Left ventricle myocardium inferior (tissue), 1 donor: ENCODE results near the gene HDGFL2. TPM values are rescaled to one million over a fixed set of nuclear protein-coding genes. Genes with fewer than 3 reads are reported as not detected.

Source experiments
- DNase-seq: peaks from one replicate; pipeline ENCODE4 v3.0.0-alpha.2; 2020
- H3K27ac ChIP-seq: fragments of 200-600 bp; replicated peaks from 2 replicates; pipeline ENCODE4 v1.8.0; 2021
- H3K27me3 ChIP-seq: fragments of 200-600 bp; 2 replicates; pipeline ENCODE4 v1.8.0; 2021; ENCODE audit warnings: low read depth
- H3K36me3 ChIP-seq: fragments of 200-600 bp; 2 replicates; pipeline ENCODE4 v1.8.0; 2021
- H3K4me1 ChIP-seq: fragments of 200-600 bp; 2 replicates; pipeline ENCODE4 v1.8.0; 2021
- H3K4me3 ChIP-seq: fragments of 200-600 bp; 2 replicates; pipeline ENCODE4 v1.8.0; 2021; ENCODE audit warnings: mild to moderate bottlenecking, moderate library complexity
- H3K9me3 ChIP-seq: fragments of 200-600 bp; replicated peaks from 2 replicates; pipeline ENCODE4 v1.8.0; 2021
- CTCF ChIP-seq: fragments of 200-600 bp; IDR thresholded peaks from 2 replicates; pipeline ENCODE4 v1.8.0; 2021; ENCODE audit warnings: antibody characterized with exemption, mild to moderate bottlenecking, borderline replicate concordance
- intact Hi-C: fragments of 100-400 bp; cut with micrococcal nuclease; formaldehyde crosslinking; loops from one replicate; pipeline ENCODE4 v1.11.0; 2022
- total RNA-seq: library from RNA; stranded (reverse); fragmentation: NEBNext Ultra II Directional; extraction: Animal tissue kit (Norgen Biotek cat#: 25700); gene quantifications from one replicate; pipeline ENCODE4 v1.2.1, GENCODE V29; 2021
- donor health status: DM: no; HTN: yes; CAD: no; lungs with severe emphysema.

The HDGFL2 gene
- total RNA-seq, 1 donor from 2014 or later, result 22.8 TPM

GRCh38 chr19:4517451-4518057 is 45.5 kb downstream of the HDGFL2 start:
- Histone ChIP-seq H3K27ac (peak overlapping the region; percentile 96), H3K27me3 (peaks cover 28% of the 10 kb centered on the region), H3K4me1 (peaks cover 62% of the 10 kb centered on the region), H3K4me3 (peak overlapping the region; percentile 74), H3K9me3 (no peaks in the 10 kb centered on the region), H3K36me3 (peaks cover 22% of the 10 kb centered on the region)
- intact Hi-C loops, result no loop called here
- no peak for DNase-seq
- TF ChIP-seq CTCF, result no peak

GRCh38 chr19:4518345-4519171 is 46.5 kb downstream of the HDGFL2 start, which contains the start of gene PLIN4:
TSS of gene PLIN4 (minus strand) at chr19:4518486. CDS start at chr19:4518272, 214 bp downstream.
- Histone ChIP-seq H3K36me3 (peaks cover 18% of the 10 kb centered on the region), H3K27me3 (peaks cover 28% of the 10 kb centered on the region), H3K27ac (peak within 1 kb of the TSS; percentile 96), H3K9me3 (no peaks in the 10 kb centered on the region), H3K4me1 (peaks cover 56% of the 10 kb centered on the region), H3K4me3 (peak within 1 kb of the TSS; percentile 74)
- intact Hi-C loops, result no loop called here
- no peak for TF ChIP-seq CTCF
- peak; percentile 85 for DNase-seq

- Histone ChIP-seq H3K27ac (peak overlapping the region; percentile 96), H3K4me3 (peak overlapping the region; percentile 74), H3K4me1 (peaks cover 51% of the 10 kb centered on the region), H3K27me3 (peaks cover 28% of the 10 kb centered on the region), H3K36me3 (peaks cover 13% of the 10 kb centered on the region), H3K9me3 (no peaks in the 10 kb centered on the region)
- no peak for DNase-seq
- TF ChIP-seq CTCF, result no peak
- intact Hi-C loops, result no loop called here
Measured at GRCh38 chr19:4519172-4519496, 47.0 kb downstream of the HDGFL2 start.

- intact Hi-C loops, result no loop called here
- H3K4me3 ChIP-seq, result peak overlapping the region; percentile 74
- TF ChIP-seq CTCF, result no peak
- H3K36me3 ChIP-seq, result peaks cover 11% of the 10 kb centered on the region
- peak overlapping the region; percentile 96 for H3K27ac ChIP-seq
- peaks cover 28% of the 10 kb centered on the region for H3K27me3 ChIP-seq
- H3K9me3 ChIP-seq, result no peaks in the 10 kb centered on the region
- DNase-seq, result peak; percentile 66
- H3K4me1 ChIP-seq, result peaks cover 45% of the 10 kb centered on the region
Measured at GRCh38 chr19:4519521-4520277, 47.6 kb downstream of the HDGFL2 start.

GRCh38 chr19:4521170-4521887 is 49.2 kb downstream of the HDGFL2 start:
- Histone ChIP-seq H3K4me1 (peaks cover 30% of the 10 kb centered on the region), H3K9me3 (no peaks in the 10 kb centered on the region), H3K36me3 (peaks cover 2% of the 10 kb centered on the region), H3K27ac (peak overlapping the region; percentile 96), H3K4me3 (no peak overlapping the region), H3K27me3 (peaks cover 26% of the 10 kb centered on the region)
- intact Hi-C loops, result no loop called here
- DNase-seq, result no peak
- no peak for TF ChIP-seq CTCF
